NCI-H1694 (cell line): ENCODE measurements around the gene CCDC106.
A peak's percentile ranks its signal among the peaks of the same experiment; 100 is the strongest.

Source experiments
- DNase-seq: peaks from one replicate; lab custom pipeline; 2025; lab: John Stamatoyannopoulos, UW

Gene CCDC106

DNA sequence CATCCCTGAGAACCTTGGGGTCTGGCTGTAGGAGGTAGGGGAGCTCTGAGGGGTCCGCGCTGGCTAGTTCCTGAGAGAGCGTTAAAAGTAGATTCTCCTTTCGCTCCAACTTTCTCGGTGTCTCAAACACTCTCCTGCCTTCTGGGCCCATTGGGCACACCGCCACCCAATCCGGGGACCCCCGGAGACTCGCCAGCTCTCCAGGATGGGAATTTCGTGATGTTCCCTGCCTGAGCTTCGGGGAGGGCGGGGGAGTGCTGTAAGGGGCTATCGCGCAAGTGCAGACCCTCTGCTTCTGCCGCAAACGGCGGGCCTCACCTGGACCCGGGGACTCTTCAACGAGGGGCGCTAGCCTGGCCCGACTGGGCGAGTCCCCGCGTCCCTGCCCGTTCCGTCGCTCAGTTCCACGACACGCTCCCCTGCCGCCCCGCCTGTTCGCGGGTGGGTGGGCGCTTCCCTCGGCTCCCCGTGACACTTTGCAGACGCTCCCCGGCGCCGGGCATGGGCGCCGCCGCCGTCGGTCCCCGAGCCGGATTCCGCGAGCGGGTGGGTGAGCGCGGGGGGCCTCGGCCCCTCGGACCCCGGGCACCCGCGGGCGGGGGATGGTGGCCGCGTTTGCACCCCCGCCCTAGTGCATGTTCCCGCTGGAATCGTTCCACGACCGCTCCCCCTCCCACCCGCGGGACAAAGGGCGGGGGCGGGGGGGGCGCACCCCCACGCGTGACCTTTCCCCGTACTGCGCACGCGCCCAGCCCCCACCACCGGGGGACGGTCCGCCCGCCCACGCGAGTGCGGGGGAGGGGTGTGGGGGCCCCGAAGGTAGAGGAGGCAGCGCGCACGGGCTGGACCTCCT is at the start of gene CCDC106:
Gene CCDC106, plus strand, starts transcription at position 481 of the 853 bp plus-strand sequence. CDS start 835 bp downstream, outside the sequence.
- DNase-seq: peak; percentile 43

DNA sequence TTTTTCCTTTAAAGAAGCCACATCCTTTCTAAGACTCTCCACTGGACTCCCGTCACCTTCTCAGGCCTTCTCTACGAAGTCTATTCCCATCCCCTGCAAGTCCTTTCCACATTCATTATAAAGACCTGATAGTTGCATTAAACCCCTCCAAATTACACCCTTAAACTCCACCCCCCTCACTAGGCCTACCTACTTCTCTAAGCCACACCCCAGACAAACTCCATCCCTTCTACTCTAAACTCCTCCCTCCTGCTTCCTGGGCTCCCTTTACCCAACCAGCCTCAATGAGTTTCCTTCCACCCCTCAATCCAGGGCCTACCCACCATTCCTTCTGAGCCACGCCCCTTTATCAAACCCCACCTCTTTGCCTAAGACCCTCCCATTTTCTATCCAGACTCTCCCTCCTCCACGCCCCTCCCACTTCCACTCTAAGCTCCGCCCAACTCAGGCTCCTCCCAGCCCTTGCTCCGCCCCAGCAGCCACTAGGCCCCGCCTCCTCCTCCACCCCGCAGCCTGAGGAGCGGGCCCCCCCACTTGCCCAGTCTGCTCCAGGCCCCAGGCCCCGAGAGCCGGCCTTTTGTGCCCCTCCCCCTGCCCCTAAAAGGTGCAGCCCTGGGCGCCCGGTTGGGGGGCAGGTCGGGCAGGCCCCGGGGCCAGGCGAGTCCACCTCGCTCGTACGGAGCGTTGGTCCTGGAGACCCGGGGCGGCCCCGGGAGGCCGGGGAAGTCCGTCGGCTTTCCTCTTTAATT is 49.1 kb upstream of the CCDC106 start:
- DNase-seq: peak; percentile 94

DNA sequence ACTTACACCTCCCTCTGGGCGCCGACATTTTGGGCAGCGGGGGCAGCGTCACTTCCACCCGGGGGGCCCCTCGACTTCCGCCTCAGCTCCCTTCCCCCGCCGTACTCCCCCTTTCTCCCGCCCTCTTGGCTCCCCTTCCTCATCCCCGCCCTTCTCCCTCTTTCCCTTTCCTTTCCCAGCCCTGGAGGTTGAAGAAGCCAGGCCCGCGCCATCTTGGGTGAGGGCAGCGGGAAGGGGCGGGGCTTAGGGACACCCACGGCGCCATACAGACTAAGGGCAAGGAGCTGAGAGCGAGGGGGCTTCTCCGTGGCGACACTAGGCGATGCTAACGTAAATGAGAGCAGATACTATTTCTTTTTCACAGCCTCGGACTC is 48.6 kb upstream of the CCDC106 start, which contains the start of gene FIZ1:
Gene FIZ1, minus strand, starts transcription at position 50 of the 374 bp plus-strand sequence. CDS start 1,652 bp downstream, outside the sequence.
- DNase-seq: peak; percentile 98

DNA sequence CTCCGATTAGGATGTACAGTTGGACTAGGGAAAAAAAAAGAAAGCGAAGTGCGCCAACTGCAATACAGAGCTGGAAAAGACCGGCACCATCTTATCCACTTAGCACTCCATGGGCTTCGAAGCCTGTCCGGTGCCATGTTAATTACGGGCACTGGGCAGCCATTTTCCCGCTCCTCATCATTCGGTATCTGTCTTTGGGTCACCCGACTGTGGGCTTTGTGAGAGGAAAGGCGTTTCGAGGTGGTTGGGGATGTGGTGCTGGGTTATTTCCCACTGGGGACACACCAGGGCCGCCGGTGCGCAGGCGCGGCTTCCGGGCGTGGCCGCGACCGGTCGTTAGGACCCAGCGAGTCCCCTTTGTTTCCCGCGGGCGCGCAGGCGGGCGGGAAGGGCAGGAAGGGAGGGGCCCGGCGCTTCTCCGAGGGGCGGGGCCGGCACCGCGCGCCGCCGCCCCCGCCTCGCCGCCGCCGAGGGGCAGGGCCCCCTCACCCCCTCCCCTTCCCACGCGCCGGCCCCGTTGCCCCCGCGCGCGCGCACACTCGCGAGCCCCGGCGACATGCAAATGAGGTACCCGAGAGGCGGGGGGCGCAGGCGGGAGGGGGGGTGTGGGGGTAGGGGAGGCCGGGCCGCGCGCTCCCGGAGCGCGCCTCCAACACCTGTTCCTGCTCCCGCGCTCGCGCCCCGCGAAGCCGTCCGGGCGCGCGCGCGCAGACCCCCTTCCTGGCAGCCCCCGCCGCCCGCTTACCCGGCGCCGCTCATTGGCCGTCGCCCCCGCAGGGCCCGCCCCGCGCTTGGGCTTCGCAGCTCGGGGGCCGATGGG is 48.0 kb upstream of the CCDC106 start, which contains the start of gene ZNF524:
Gene ZNF524, plus strand, starts transcription at position 447 of the 820 bp plus-strand sequence. CDS start 1,825 bp downstream, outside the sequence.
- DNase-seq: peak; percentile 92

DNA sequence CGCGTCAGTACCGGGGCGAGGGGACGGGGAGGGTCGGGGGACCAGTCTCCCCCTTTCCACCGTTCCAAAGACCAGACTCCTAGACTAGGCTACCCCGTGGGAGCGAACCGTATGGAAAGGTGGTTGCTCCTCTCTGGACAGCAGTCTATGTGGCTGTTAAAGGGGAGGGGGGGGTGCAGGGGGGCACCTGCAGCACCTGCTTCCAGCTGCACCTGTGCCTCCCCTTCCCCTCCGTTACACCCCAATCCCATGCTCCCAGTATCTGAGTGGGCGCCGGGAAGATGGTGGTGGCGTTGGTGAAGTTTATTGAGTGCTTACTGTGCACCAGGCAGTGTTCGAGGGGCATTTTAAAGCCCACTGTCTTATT is 47.4 kb upstream of the CCDC106 start:
- no peak for DNase-seq

DNA sequence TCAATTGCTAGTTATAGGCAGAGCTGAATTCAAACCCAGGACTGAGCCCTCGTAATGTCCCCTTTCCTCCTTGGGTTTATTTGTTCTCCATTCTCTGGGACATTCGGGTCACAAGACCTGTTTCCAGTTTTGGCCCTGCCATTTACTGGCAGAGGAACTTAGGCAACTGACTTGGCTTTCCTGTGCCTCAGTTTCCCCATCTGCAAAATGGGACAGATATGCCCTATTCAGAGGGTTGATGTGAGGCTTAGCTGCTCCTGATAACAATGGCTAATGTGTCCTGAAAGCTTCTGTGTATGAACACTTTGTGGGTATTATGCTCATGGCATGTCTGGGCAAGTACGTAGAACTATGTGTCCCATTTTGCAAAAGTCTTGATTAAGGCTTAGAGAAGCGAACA is 46.9 kb upstream of the CCDC106 start:
- DNase-seq: no peak

DNA sequence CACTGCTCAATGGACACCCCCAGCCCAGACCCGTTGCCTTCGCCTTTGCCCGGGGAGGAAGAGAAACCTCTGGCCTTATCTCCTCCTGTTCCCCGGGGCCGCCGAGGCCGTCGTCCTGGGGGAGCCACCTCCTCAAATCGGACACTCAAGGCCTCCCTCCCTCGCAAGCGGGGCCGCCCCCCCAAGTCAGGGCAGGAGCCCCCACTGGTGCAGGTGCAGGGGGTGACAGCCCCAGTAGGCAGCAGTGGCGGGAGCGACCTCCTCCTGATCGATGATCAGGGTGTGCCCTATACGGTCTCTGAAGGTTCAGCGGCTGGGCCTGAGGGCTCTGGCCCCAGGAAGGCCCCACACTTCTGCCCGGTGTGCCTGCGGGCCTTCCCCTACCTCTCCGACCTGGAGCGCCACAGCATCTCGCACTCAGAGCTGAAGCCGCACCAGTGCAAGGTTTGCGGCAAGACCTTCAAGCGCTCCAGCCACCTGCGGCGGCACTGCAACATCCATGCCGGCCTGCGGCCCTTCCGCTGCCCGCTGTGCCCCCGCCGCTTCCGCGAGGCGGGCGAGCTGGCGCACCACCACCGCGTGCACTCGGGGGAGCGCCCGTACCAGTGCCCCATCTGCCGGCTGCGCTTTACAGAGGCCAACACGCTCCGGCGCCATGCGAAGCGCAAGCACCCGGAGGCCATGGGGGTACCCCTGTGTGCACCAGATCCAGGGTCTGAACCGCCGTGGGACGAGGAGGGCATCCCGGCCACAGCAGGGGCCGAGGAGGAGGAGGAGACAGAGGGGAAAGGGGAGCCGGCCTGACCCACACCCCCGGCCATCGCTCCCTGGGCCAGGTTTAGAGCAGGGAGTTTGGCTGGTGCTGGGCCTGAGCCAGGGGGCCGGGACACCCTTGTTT is 45.7 kb upstream of the CCDC106 start:
- DNase-seq: no peak

DNA sequence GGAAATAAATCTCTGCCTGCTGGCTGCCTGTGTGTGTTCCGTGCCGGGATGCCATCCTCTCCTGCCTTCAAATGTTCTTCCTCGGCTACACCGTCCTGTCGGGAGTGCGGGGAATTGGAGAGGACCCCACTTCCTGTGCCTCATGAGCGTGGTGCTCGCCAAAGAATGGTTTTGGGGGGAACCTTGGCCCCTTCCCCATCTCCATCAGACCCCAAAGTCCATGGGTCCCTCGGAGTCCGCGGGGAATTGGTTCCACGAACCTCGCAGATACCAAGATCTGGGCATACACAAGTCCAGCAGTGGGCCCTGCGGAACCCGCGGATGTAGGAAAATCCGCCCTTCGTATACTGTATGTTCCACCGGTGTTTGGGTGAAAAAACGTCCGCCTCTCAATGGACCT is 44.9 kb upstream of the CCDC106 start:
- no peak for DNase-seq

DNA sequence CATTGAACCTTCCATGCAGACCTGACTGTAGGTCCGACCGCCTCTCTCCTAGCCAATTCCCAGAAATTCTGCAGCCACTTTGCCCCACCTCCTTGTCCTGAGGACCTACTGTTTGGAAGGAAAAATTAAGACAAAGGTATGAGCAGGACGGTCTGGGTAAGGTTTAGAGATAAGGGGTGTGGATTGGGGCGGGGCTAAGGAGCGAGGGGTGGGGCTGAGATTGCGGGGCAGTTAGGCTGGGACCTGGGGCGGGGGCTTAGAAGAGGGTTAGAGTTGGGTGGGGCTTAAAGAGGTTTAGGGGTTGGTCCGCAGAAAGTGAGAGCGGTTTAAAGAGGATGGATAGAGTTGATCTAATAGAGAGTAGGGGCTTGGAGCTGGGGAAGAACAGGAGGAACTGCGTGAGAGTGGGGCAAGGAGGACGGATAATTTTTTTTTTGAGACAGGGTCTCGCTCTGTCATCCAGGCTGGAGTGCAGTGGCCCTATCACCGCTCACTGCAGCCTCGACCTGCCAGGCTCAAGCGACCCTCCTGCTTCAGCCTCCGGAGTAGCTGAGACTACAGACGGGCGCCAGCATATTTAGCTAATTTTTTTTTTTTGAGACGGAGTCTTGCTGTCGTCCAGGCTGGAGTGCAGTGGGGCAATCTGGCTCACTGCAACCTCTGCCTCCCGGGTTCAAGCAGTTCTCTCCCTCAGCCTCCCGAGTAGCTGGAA is 44.3 kb upstream of the CCDC106 start:
- DNase-seq: no peak

DNA sequence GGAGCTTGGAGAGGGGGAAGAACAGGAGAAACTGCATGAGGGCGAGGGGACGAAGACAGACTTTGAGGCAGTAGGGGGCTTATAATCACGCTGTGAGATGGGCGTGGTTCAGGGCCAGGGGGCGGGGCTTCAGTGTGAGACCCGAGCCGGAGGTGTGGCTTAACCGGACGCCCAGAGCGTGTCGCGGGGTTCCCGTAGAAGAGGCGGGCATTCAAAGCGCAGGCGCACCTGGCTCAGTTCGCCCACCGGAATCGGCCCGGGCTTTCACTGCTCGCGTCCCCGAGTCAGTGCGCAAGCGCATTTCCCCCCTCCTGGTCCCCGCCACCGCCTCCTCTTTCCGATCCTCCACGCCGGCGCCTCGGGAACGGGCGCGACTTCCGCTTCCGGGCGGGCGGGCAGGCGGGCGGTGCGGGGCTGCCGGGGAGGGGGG is 42.8 kb upstream of the CCDC106 start:
- DNase-seq: peak; percentile 98

DNA sequence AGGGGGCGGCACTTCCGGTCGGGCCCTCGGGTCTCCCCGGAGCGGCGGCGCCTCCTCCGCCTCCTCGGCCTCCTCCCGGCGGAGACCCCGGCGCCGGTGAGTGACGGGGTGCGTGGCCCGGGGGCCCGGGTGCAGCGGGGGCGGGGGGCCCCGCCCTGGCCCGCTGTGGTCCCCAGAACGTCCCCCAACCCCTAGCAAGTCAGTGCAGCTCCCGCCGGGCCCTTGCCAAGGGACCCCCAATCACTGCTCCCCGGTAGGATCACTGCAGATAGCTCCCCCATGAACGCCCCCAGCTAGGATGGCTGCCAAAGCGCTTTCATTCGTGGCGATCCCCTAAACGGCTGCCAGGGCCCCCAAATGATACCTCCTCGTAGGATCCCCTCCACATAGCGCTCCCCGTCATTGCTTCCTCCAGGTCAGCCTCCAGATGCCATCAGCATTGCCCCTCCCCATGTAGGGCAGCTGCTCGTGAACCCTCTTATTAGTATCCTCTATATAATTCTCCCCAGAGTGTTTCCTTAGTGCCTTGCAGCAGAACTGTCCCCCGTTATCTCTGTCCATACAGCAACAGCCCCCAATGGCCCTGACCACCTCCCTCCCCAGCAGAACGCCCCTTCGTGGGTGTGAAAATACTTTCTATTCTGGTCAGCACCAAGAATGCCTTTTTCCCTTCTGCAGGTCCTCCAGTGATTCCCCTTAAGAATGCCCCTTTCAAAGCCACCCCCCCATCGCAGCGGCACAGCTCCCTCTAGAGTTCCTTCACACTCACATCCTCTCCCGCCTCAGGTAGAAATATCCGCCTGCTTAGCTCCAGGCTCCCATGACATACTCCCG is 42.2 kb upstream of the CCDC106 start, which contains the start of gene ZNF865:
Gene ZNF865, plus strand, starts transcription at position 11 of the 834 bp plus-strand sequence. CDS start 7,972 bp downstream, outside the sequence.
- DNase-seq: peak; percentile 73

DNA sequence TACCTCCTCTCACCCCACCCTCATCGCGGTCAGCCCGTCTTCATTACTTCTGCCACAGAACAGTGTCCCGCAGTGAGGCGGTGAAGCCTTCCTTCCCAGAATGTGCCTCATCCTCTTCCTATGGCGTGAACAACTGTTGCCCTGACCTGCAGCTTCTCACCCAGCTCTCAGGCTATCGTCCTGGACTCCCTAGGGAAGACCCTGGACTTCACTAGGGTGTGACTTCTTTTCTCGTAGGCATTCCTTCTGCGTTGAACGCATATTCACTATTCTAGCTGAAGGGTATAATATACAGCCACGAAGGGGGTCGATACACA is 41.6 kb upstream of the CCDC106 start:
- DNase-seq: no peak

DNA sequence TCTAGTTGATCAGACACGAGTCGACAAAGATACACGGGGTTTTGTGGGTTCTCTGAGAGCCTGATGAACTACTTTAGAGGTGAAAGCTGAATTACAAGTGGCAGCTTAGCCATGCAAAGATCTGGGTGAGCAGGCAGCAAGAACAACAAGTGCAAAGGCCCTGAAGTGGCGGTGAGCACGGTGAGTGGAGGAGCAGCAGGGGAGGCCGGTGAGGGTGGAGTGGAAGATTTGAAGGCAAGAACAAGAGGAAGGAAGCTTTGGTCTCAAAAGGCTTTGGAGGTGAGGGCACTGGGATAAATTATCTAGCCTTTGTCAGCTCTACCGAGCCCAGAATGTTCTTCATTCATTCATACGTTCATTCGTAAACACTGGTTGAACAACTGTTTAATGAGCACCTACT is 41.2 kb upstream of the CCDC106 start:
- no peak for DNase-seq

DNA sequence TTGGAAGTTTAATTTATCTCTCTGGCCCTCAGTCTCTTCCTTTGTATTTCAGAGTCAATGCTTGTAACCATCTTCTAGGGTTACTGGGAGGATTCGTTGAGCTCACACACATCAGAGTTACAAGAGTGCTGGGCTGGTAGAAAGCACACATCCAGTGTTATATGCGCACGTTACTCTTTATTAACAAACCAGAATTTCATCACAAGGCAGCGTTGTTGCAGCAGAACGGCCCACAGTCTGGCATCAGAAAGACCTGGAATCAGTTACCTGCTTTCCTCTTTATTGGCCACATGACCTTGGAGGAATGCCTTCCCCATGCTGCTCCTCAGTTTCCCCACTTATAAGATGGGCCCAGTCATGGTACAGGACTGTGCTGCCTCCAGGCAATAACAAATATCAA is 38.7 kb upstream of the CCDC106 start:
- DNase-seq: no peak

DNA sequence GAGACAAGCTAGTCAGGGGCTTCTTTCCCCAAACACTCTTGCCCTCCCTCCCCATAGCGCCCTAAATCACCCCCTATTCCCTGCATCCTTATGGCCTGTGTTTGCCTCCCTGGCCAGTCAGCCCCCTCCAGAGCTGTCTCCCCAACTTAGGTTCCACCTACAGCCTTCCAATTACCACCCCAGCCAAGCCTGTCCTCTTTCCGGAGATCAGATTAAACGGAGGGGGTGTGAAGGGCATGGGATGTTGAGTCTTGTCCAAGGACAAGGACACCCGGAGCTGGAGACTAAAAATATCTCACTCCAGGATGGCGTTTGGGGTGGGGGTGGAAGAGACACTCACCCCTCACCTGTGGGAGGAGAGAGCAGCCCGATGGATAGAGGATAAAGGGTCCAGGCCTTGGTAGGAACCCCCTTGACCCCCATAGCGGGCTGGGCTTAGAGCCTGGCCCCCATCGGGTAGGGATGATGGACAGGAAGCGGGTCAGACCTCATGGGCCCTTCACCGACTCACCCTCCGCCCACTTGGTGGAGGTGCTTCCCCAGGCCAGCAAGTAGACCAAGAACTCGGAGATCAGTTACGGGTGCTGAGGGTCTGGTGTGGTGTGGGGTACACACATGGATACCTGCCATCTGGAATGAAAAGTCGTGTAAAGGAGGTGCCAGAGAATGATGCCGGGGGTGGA is 36.6 kb upstream of the CCDC106 start:
- DNase-seq: no peak

DNA sequence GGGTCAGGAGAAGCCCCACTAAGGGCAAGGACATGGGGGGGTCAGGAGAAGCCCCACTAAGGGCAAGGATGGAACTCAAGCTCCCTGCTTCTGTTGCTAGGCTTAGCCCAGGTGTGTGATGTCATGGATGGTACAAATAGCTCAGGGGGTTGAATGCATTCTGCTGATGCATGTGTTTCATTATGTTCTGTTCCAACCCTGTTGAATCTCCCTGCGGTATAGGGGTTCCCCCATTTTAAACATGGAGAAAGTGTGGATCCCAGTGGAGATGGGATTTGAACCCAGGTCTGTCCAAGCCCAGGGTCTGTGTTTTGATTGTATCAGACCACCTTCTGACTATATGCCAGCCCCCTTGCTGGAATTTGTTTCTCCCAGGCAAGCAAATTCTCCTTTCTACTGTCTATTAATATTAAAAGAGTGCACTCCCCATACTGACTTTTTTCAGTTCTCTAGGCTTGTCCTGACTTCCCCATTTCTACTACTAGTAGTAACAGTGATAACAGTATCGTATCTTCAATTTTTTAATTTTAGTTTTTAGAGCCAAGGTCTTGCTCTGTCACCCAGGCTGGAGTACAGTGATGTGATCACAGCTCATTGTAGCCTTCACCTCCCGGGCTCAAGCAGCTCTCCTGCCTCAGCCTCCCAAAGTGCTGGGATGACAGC is 35.9 kb upstream of the CCDC106 start:
- no peak for DNase-seq

DNA sequence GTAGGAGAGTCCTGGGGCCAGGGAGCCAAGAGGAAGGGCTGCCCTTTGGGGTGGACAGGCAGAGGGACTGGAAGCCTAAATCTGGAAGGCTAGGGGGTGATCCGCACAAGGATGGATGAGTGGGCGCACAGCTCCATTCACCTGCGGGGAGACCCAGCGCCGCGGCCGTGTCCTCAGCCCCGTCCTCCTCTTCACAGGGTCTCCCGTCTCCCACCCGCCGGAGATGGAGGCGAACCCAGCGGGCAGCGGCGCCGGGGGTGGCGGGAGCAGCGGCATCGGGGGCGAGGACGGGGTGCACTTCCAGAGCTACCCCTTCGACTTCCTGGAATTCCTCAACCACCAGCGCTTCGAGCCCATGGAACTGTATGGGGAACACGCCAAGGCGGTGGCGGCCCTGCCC is 34.6 kb upstream of the CCDC106 start:
- DNase-seq: no peak

DNA sequence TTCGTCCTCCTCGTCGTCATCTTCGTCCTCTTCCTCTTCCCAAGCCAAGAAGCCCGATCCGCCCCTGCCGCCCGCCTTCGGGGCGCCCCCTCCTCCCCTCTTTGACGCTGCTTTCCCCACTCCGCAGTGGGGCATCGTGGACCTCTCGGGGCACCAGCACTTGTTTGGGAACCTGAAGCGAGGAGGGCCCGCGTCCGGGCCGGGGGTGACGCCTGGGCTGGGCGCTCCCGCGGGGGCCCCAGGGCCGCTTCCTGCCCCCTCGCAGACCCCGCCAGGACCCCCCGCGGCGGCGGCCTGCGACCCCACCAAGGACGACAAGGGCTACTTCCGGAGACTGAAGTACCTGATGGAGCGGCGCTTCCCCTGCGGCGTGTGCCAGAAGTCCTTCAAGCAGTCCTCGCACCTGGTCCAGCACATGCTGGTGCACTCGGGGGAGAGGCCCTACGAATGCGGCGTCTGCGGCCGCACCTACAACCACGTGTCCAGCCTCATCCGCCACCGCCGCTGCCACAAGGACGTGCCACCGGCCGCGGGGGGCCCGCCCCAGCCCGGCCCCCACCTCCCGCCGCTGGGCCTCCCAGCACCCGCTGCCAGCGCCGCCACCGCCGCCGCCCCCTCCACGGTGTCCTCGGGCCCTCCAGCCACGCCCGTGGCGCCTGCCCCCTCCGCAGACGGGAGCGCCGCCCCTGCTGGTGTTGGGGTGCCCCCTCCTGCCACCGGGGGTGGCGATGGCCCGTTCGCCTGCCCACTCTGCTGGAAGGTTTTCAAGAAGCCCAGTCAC is 33.9 kb upstream of the CCDC106 start:
- no peak for DNase-seq
